HEK293 (cell line): Measurements from ENCODE around the gene NAV2.

Experiments used
- CTCF ChIA-PET: fragments of 350-600 bp; formaldehyde crosslinking; extraction: SDS; loops from one replicate; lab custom pipeline; 2021; ENCODE audit warnings: antibody characterized with exemption; lab: Yijun Ruan, JAX
- POLR2A ChIA-PET: fragments of 300-600 bp; formaldehyde crosslinking; extraction: SDS; loops from one replicate; lab custom pipeline; 2020; ENCODE audit warnings: antibody characterized with exemption, inconsistent platforms; lab: Yijun Ruan, JAX
- H3K27ac ChIP-seq: fragments of 200-500 bp; sonication (Bioruptor generic); 2 replicates; pipeline ENCODE4 v1.5.1; 2014; ENCODE audit warnings: low read depth, low read length, control low read depth, inconsistent platforms; ENCODE audit errors: extremely low read depth
- H3K36me3 ChIP-seq, 2 experiments: fragments of 200-500 bp in 1 of 2; sonication (Bioruptor generic) in 1 of 2; 1 replicate in 1 of 2; 2 replicates in 1 of 2; pipeline ENCODE4 v1.5.1; 2014 to 2017; ENCODE audit warnings: inconsistent platforms in 2 of 2, low read length in 2 of 2; ENCODE audit not compliant: control insufficient read depth in 2 of 2, insufficient read depth in 1 of 2
- H3K4me1 ChIP-seq: fragments of 200-500 bp; sonication (Bioruptor generic); 2 replicates; pipeline ENCODE4 v1.5.1; 2014; ENCODE audit warnings: mild to moderate bottlenecking, low read length, inconsistent platforms; ENCODE audit not compliant: control insufficient read depth, insufficient read depth
- H3K4me3 ChIP-seq: 2 replicates; pipeline ENCODE4 v1.5.1; 2011; ENCODE audit warnings: low read depth, mild to moderate bottlenecking, control low read depth, low read length, moderate library complexity
- H3K9me3 ChIP-seq: fragments of 200-500 bp; sonication (Bioruptor generic); 2 replicates; pipeline ENCODE4 v1.5.1; 2014; ENCODE audit warnings: low read depth, low read length, inconsistent platforms; ENCODE audit not compliant: control insufficient read depth, insufficient read depth
- KLF9 ChIP-seq: fragments of 450-650 bp; formaldehyde crosslinking; IDR thresholded peaks from 2 replicates; pipeline ENCODE4 v1.5.1; 2016; ENCODE audit warnings: missing biosample characterization, missing genetic modification characterization, low read depth
- PRDM1 ChIP-seq: fragments of 450-650 bp; formaldehyde crosslinking; IDR thresholded peaks from 2 replicates; pipeline ENCODE4; 2016; ENCODE audit warnings: missing biosample characterization, missing genetic modification characterization
- ZNF155 ChIP-seq: fragments of 450-650 bp; formaldehyde crosslinking; IDR thresholded peaks from 2 replicates; pipeline ENCODE4 v1.5.1; 2016; ENCODE audit warnings: missing biosample characterization, missing genetic modification characterization
- ZNF169 ChIP-seq: fragments of 450-650 bp; formaldehyde crosslinking; IDR thresholded peaks from 2 replicates; pipeline ENCODE4 v1.5.1; 2016; ENCODE audit warnings: missing biosample characterization, missing genetic modification characterization
- ZNF335 ChIP-seq: fragments of 450-650 bp; formaldehyde crosslinking; conservative IDR thresholded peaks from 2 replicates; pipeline ENCODE4 v1.5.1; 2016; ENCODE audit warnings: missing biosample characterization, missing genetic modification characterization
- ZNF510 ChIP-seq: fragments of 450-650 bp; formaldehyde crosslinking; IDR thresholded peaks from 2 replicates; pipeline ENCODE4 v1.5.1; 2018; ENCODE audit warnings: mild to moderate bottlenecking, missing genetic modification characterization, missing biosample characterization; ENCODE audit not compliant: insufficient replicate concordance
- ZNF530 ChIP-seq: fragments of 450-650 bp; formaldehyde crosslinking; IDR thresholded peaks from 2 replicates; pipeline ENCODE4 v1.5.1; 2016; ENCODE audit warnings: low read depth, missing biosample characterization, missing genetic modification characterization
- ZNF621 ChIP-seq: fragments of 450-650 bp; formaldehyde crosslinking; IDR thresholded peaks from 2 replicates; pipeline ENCODE4 v1.5.1; 2017; ENCODE audit warnings: missing biosample characterization, missing genetic modification characterization
- ZNF704 ChIP-seq: fragments of 450-650 bp; formaldehyde crosslinking; IDR thresholded peaks from 2 replicates; pipeline ENCODE4 v1.5.1; 2016; ENCODE audit warnings: missing biosample characterization, missing genetic modification characterization
- ZNF747 ChIP-seq: fragments of 450-650 bp; formaldehyde crosslinking; IDR thresholded peaks from 2 replicates; pipeline ENCODE4 v1.5.1; 2016; ENCODE audit warnings: missing biosample characterization, missing genetic modification characterization
- TF ChIP-seq, protein P1 (sequence below): fragments of 450-650 bp; formaldehyde crosslinking; IDR thresholded peaks from 2 replicates; pipeline ENCODE4 v1.5.1; 2016; ENCODE audit warnings: missing biosample characterization, missing genetic modification characterization
- TF ChIP-seq, protein P2 (sequence below): fragments of 450-650 bp; IDR thresholded peaks from 2 replicates; pipeline ENCODE4 v1.5.1; 2018; ENCODE audit warnings: missing biosample characterization, mild to moderate bottlenecking, missing genetic modification characterization
- TF ChIP-seq, protein P3 (sequence below): fragments of 450-650 bp; formaldehyde crosslinking; IDR thresholded peaks from 2 replicates; pipeline ENCODE4 v1.5.1; 2017; ENCODE audit warnings: missing biosample characterization, missing genetic modification characterization
- TF ChIP-seq, protein P4 (sequence below): fragments of 450-650 bp; formaldehyde crosslinking; IDR thresholded peaks from 2 replicates; pipeline ENCODE4 v1.5.1; 2016; ENCODE audit warnings: missing biosample characterization, missing genetic modification characterization
- TF ChIP-seq, protein P5 (sequence below): fragments of 450-650 bp; formaldehyde crosslinking; IDR thresholded peaks from 2 replicates; pipeline ENCODE4 v1.5.1; 2016; ENCODE audit warnings: missing biosample characterization, missing genetic modification characterization

NAV2 gene

GRCh38 chr11:19805827-19806226 is 93.2 kb downstream of the NAV2 start (continued):
- TF ChIP-seq, protein P1, sequence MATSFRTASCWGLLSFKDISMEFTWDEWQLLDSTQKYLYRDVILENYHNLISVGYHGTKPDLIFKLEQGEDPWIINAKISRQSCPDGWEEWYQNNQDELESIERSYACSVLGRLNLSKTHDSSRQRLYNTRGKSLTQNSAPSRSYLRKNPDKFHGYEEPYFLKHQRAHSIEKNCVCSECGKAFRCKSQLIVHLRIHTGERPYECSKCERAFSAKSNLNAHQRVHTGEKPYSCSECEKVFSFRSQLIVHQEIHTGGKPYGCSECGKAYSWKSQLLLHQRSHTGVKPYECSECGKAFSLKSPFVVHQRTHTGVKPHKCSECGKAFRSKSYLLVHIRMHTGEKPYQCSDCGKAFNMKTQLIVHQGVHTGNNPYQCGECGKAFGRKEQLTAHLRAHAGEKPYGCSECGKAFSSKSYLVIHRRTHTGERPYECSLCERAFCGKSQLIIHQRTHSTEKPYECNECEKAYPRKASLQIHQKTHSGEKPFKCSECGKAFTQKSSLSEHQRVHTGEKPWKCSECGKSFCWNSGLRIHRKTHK (tag by site-specific recombination): no peak
- TF ChIP-seq KLF9 (tag by site-specific recombination): no peak
- TF ChIP-seq ZNF335 (tag by site-specific recombination): no peak
- TF ChIP-seq, protein P2, sequence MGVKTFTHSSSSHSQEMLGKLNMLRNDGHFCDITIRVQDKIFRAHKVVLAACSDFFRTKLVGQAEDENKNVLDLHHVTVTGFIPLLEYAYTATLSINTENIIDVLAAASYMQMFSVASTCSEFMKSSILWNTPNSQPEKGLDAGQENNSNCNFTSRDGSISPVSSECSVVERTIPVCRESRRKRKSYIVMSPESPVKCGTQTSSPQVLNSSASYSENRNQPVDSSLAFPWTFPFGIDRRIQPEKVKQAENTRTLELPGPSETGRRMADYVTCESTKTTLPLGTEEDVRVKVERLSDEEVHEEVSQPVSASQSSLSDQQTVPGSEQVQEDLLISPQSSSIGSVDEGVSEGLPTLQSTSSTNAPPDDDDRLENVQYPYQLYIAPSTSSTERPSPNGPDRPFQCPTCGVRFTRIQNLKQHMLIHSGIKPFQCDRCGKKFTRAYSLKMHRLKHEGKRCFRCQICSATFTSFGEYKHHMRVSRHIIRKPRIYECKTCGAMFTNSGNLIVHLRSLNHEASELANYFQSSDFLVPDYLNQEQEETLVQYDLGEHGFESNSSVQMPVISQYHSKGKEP (tag by site-specific recombination): no peak
- TF ChIP-seq, protein P3, sequence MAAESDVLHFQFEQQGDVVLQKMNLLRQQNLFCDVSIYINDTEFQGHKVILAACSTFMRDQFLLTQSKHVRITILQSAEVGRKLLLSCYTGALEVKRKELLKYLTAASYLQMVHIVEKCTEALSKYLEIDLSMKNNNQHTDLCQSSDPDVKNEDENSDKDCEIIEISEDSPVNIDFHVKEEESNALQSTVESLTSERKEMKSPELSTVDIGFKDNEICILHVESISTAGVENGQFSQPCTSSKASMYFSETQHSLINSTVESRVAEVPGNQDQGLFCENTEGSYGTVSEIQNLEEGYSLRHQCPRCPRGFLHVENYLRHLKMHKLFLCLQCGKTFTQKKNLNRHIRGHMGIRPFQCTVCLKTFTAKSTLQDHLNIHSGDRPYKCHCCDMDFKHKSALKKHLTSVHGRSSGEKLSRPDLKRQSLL: no peak
- no peak for TF ChIP-seq PRDM1 (tag by site-specific recombination)
- TF ChIP-seq ZNF621 (tag by site-specific recombination): no peak
- no peak for TF ChIP-seq ZNF155 (tag by site-specific recombination)
- no peak for TF ChIP-seq ZNF704
- TF ChIP-seq, protein P4, sequence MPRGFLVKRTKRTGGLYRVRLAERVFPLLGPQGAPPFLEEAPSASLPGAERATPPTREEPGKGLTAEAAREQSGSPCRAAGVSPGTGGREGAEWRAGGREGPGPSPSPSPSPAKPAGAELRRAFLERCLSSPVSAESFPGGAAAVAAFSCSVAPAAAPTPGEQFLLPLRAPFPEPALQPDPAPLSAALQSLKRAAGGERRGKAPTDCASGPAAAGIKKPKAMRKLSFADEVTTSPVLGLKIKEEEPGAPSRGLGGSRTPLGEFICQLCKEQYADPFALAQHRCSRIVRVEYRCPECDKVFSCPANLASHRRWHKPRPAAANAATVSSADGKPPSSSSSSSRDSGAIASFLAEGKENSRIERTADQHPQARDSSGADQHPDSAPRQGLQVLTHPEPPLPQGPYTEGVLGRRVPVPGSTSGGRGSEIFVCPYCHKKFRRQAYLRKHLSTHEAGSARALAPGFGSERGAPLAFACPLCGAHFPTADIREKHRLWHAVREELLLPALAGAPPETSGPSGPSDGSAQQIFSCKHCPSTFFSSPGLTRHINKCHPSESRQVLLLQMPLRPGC (tag by site-specific recombination): no peak
- no peak for TF ChIP-seq ZNF747 (tag by site-specific recombination)
- TF ChIP-seq, protein P5, sequence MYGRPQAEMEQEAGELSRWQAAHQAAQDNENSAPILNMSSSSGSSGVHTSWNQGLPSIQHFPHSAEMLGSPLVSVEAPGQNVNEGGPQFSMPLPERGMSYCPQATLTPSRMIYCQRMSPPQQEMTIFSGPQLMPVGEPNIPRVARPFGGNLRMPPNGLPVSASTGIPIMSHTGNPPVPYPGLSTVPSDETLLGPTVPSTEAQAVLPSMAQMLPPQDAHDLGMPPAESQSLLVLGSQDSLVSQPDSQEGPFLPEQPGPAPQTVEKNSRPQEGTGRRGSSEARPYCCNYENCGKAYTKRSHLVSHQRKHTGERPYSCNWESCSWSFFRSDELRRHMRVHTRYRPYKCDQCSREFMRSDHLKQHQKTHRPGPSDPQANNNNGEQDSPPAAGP (tag by site-specific recombination): no peak
- TF ChIP-seq, all 188 proteins: peak for 0

DNA sequence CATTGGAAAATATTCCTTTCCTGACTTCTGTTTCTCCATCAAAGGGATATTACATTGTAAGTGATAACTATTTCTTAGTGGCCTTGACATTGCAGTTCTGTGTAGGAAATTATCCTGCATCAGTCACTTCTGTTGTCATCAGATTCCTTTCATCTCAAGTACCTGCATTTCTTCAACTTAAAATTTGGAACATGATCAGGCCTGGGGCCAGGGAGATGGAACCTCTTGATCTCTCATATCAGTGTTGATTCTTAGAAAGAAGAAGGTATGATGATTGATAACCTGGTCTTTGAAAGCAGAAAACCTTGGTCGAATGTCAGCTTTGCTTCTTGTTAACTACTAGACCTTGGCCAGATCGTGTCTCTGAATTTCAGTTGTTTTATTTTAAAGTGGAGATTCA is 93.6 kb downstream of the NAV2 start:
- Histone ChIP-seq H3K27ac (no peak overlapping the region), H3K4me3 (no peak overlapping the region), H3K9me3 (no peaks in the 10 kb centered on the region)
- CTCF ChIA-PET: interaction anchor here (0.5 to 1.6 kb wide), 3 partner anchors 70 to 547 kb away, joined by 3 to 6 read pairs (median 3); no protein-coding TSS in a partner anchor
- TF ChIP-seq ZNF510 (tag by site-specific recombination) (no peak), ZNF335 (tag by site-specific recombination) (no peak), ZNF169 (tag by site-specific recombination) (no peak), ZNF530 (tag by site-specific recombination) (no peak)
- TF ChIP-seq, all 188 proteins: peak for 0
- Histone ChIP-seq H3K36me3 (no peaks in the 10 kb centered on the region), H3K4me1 (no peaks in the 10 kb centered on the region)
- POLR2A ChIA-PET: no interaction called here
